ENCODE measurements around the gene KAZN. TPM values are rescaled to one million over a fixed set of nuclear protein-coding genes. Genes with fewer than 3 reads are reported as not detected.

KAZN gene
- total and polyA plus RNA-seq, 8 donors: 1.2 to 50.7 (median 6.8) TPM

GRCh38 chr1:14971221-14971620 is 372.7 kb downstream of the KAZN start:
- intact Hi-C loops (cut with DNase I; ENCODE audit: low total_unique reads): no loop called here
- TF ChIP-seq POLR2A (IDR thresholded peaks at IDR 0.05) (no peak), POLR2AphosphoS5 (IDR thresholded peaks at IDR 0.05) (no peak), CTCF (IDR thresholded peaks at IDR 0.05) (no peak), EP300 (IDR thresholded peaks at IDR 0.05) (no peak)

GRCh38 chr1:14972107-14972506 is 373.6 kb downstream of the KAZN start:
- Histone ChIP-seq H3K36me3 (no peaks in the 10 kb centered on the region), H3K27me3 (no peaks in the 10 kb centered on the region), H3K27ac (peak overlapping the region in 1 of 5 donors; percentile 8), H3K4me1 (peaks cover 0 to 42% (median 26%) of the 10 kb centered on the region in 4 donors), H3K9me3 (peaks cover 0 to 11% (median 3%) of the 10 kb centered on the region in 4 donors), H3K4me3 (peak overlapping the region in 1 of 4 donors; percentile 13)
- TF ChIP-seq EP300 (IDR thresholded peaks at IDR 0.05) (no peak), CTCF (IDR thresholded peaks at IDR 0.05) (no peak), POLR2A (IDR thresholded peaks at IDR 0.05) (no peak), POLR2AphosphoS5 (IDR thresholded peaks at IDR 0.05) (no peak)
- no peak for DNase-seq
- intact Hi-C loops (cut with DNase I; ENCODE audit: low total_unique reads): no loop called here
- 61 to 84% (median 79%) methylated on average over 5 to 7 of the region's 7 CpGs for WGBS, 5 donors

More at GRCh38 chr1:14971221-14971620, 372.7 kb downstream of the KAZN start:
- Histone ChIP-seq H3K27ac (peak overlapping the region in 2 of 5 donors; percentile 13 to 54), H3K36me3 (no peaks in the 10 kb centered on the region), H3K4me1 (peaks cover 0 to 42% (median 26%) of the 10 kb centered on the region in 4 donors), H3K9me3 (peaks cover 0 to 11% (median 3%) of the 10 kb centered on the region in 4 donors), H3K4me3 (peak overlapping the region in 2 of 4 donors; percentile 3 to 6), H3K27me3 (no peaks in the 10 kb centered on the region)
- no peak for DNase-seq
- 84 to 94% (median 90%) methylated on average over 9 to 12 of the region's 12 CpGs for WGBS, 5 donors

- TF ChIP-seq CTCF (IDR thresholded peaks at IDR 0.05) (no peak), EP300 (IDR thresholded peaks at IDR 0.05) (no peak), POLR2AphosphoS5 (IDR thresholded peaks at IDR 0.05) (no peak), POLR2A (IDR thresholded peaks at IDR 0.05) (no peak)
- Histone ChIP-seq H3K4me1 (peaks cover 0 to 36% (median 19%) of the 10 kb centered on the region in 4 donors), H3K27me3 (no peaks in the 10 kb centered on the region), H3K9me3 (peaks cover 0 to 11% (median 3%) of the 10 kb centered on the region in 4 donors), H3K27ac (no peak overlapping the region), H3K4me3 (no peak overlapping the region), H3K36me3 (no peaks in the 10 kb centered on the region)
- WGBS, 5 donors: 75 to 94% (median 85%) methylated on average over 5 of the region's 5 CpGs
- intact Hi-C loops (cut with DNase I; ENCODE audit: low total_unique reads): no loop called here
- no peak for DNase-seq
These were observed 375.3 kb downstream of the KAZN start for GRCh38 chr1:14973773-14974172.

- H3K27ac ChIP-seq: no peak overlapping the region
- TF ChIP-seq POLR2A (IDR thresholded peaks at IDR 0.05): no peak
- TF ChIP-seq EP300 (IDR thresholded peaks at IDR 0.05): no peak
- no peak for TF ChIP-seq CTCF (IDR thresholded peaks at IDR 0.05)
- no peak for TF ChIP-seq POLR2AphosphoS5 (IDR thresholded peaks at IDR 0.05)
- H3K9me3 ChIP-seq: peaks cover 0 to 11% (median 3%) of the 10 kb centered on the region in 4 donors
- H3K27me3 ChIP-seq: no peaks in the 10 kb centered on the region
- no peak overlapping the region for H3K4me3 ChIP-seq
- no peaks in the 10 kb centered on the region for H3K36me3 ChIP-seq
- DNase-seq: no peak
- H3K4me1 ChIP-seq: peaks cover 0 to 32% (median 15%) of the 10 kb centered on the region in 4 donors
- WGBS, 5 donors: 49 to 67% (median 51%) methylated on average over 2 of the region's 2 CpGs
- intact Hi-C loops (cut with DNase I; ENCODE audit: low total_unique reads): no loop called here
These were observed 375.9 kb downstream of the KAZN start for GRCh38 chr1:14974361-14974760.
